ENCODE measurements around the gene C4orf54. TPM values are rescaled to one million over a fixed set of nuclear protein-coding genes. Genes with fewer than 3 reads are reported as not detected.

The C4orf54 gene
- total RNA-seq = 1.4 TPM
- polyA plus RNA-seq = 0.23 TPM
- long read RNA-seq, donor 1 = 0 reads
- long read RNA-seq, donor 2 = 0 reads
- long read RNA-seq, donor 3, full-length matches to known transcripts = 3 of 3 reads
- long read RNA-seq, donor 3, partial matches to known transcripts = 0 of 3 reads
- long read RNA-seq, donor 3, other reads (novel, unspliced or antisense) = 0 of 3 reads
- long read RNA-seq, donor 4 = 0 reads
- long read RNA-seq, donor 5 = 0 reads
- long read RNA-seq, donor 6 = 0 reads
- long read RNA-seq, donor 7 = 0 reads
- long read RNA-seq, donor 8 = 0 reads
- long read RNA-seq, donor 9 = 0 reads
- long read RNA-seq, donor 10 = 0 reads

GRCh38 chr4:99657798-99658197 lies at the start of gene C4orf54:
Gene C4orf54 (minus strand): TSS chr4:99657828. CDS start chr4:99654648, 3,180 bp downstream.
- Histone ChIP-seq H3K27me3 (ENCODE audit: control insufficient read depth in 2 of 2, insufficient read depth in 1 of 2, low read length in 1 of 2) (no peaks in the 10 kb centered on the region), H3K27ac (ENCODE audit: low read depth in 1 of 2, low read length in 1 of 2) (no peak within 1 kb of the TSS), H3K4me3 (ENCODE audit: low read length in 2 of 2) (no peak within 1 kb of the TSS), H3K9me3 (ENCODE audit: control insufficient read depth in 2 of 2, insufficient read depth in 1 of 2, low read length in 1 of 2) (peaks cover 3 to 16% of the 10 kb centered on the region in 2 donors), H3K36me3 (ENCODE audit: control insufficient read depth in 2 of 2, insufficient read depth in 2 of 2, low read length in 1 of 2) (no peaks in the 10 kb centered on the region), H3K4me1 (ENCODE audit: control insufficient read depth in 2 of 2, insufficient read depth in 2 of 2, low read length in 2 of 2) (no peaks in the 10 kb centered on the region)
- WGBS = 97% methylated on average over 1 of the region's 1 CpG
- no peak for DNase-seq (ENCODE audit: low read depth in 6 of 9, low spot score in 9 of 9)

GRCh38 chr4:99705891-99706290 lies 48.3 kb upstream of the C4orf54 start:
- Histone ChIP-seq H3K27me3 (ENCODE audit: control insufficient read depth in 2 of 2, insufficient read depth in 1 of 2, low read length in 1 of 2) (no peaks in the 10 kb centered on the region), H3K27ac (ENCODE audit: low read depth in 1 of 2, low read length in 1 of 2) (no peak overlapping the region), H3K36me3 (ENCODE audit: control insufficient read depth in 2 of 2, insufficient read depth in 2 of 2, low read length in 1 of 2) (no peaks in the 10 kb centered on the region), H3K9me3 (ENCODE audit: control insufficient read depth in 2 of 2, insufficient read depth in 1 of 2, low read length in 1 of 2) (no peaks in the 10 kb centered on the region), H3K4me3 (ENCODE audit: low read length in 2 of 2) (no peak overlapping the region), H3K4me1 (ENCODE audit: control insufficient read depth in 2 of 2, insufficient read depth in 2 of 2, low read length in 2 of 2) (no peaks in the 10 kb centered on the region)
- no peak for DNase-seq (ENCODE audit: low read depth in 6 of 9, low spot score in 9 of 9)
- 95% methylated on average over 2 of the region's 2 CpGs for WGBS

- Histone ChIP-seq H3K4me1 (ENCODE audit: control insufficient read depth in 2 of 2, insufficient read depth in 2 of 2, low read length in 2 of 2) (no peaks in the 10 kb centered on the region), H3K27me3 (ENCODE audit: control insufficient read depth in 2 of 2, insufficient read depth in 1 of 2, low read length in 1 of 2) (no peaks in the 10 kb centered on the region), H3K9me3 (ENCODE audit: control insufficient read depth in 2 of 2, insufficient read depth in 1 of 2, low read length in 1 of 2) (peaks cover 0 to under 1% of the 10 kb centered on the region in 2 donors), H3K27ac (ENCODE audit: low read depth in 1 of 2, low read length in 1 of 2) (no peak overlapping the region), H3K4me3 (ENCODE audit: low read length in 2 of 2) (no peak overlapping the region), H3K36me3 (ENCODE audit: control insufficient read depth in 2 of 2, insufficient read depth in 2 of 2, low read length in 1 of 2) (no peaks in the 10 kb centered on the region)
- no peak for DNase-seq (ENCODE audit: low read depth in 6 of 9, low spot score in 9 of 9)
- WGBS = 97% methylated on average over 3 of the region's 3 CpGs
Observed at GRCh38 chr4:99696801-99697200, 39.2 kb upstream of the C4orf54 start.

GRCh38 chr4:99693140-99693539 lies 35.5 kb upstream of the C4orf54 start:
- Histone ChIP-seq H3K36me3 (ENCODE audit: control insufficient read depth in 2 of 2, insufficient read depth in 2 of 2, low read length in 1 of 2) (no peaks in the 10 kb centered on the region), H3K4me1 (ENCODE audit: control insufficient read depth in 2 of 2, insufficient read depth in 2 of 2, low read length in 2 of 2) (no peaks in the 10 kb centered on the region), H3K27ac (ENCODE audit: low read depth in 1 of 2, low read length in 1 of 2) (no peak overlapping the region), H3K27me3 (ENCODE audit: control insufficient read depth in 2 of 2, insufficient read depth in 1 of 2, low read length in 1 of 2) (no peaks in the 10 kb centered on the region), H3K4me3 (ENCODE audit: low read length in 2 of 2) (no peak overlapping the region), H3K9me3 (ENCODE audit: control insufficient read depth in 2 of 2, insufficient read depth in 1 of 2, low read length in 1 of 2) (peaks cover 0 to 6% of the 10 kb centered on the region in 2 donors)
- DNase-seq (ENCODE audit: low read depth in 6 of 9, low spot score in 9 of 9) = no peak
- WGBS = 90% methylated on average over 1 of the region's 1 CpG

- H3K4me1 ChIP-seq (ENCODE audit: control insufficient read depth in 2 of 2, insufficient read depth in 2 of 2, low read length in 2 of 2) = no peaks in the 10 kb centered on the region
Observed at GRCh38 chr4:99690990-99691389, 33.4 kb upstream of the C4orf54 start.

GRCh38 chr4:99690472-99690871 lies 32.8 kb upstream of the C4orf54 start:
- DNase-seq (ENCODE audit: low read depth in 6 of 9, low spot score in 9 of 9) = no peak
- H3K4me1 ChIP-seq (ENCODE audit: control insufficient read depth in 2 of 2, insufficient read depth in 2 of 2, low read length in 2 of 2) = no peaks in the 10 kb centered on the region
- no peaks in the 10 kb centered on the region for H3K27me3 ChIP-seq (ENCODE audit: control insufficient read depth in 2 of 2, insufficient read depth in 1 of 2, low read length in 1 of 2)

More at GRCh38 chr4:99690990-99691389, 33.4 kb upstream of the C4orf54 start:
- Histone ChIP-seq H3K36me3 (ENCODE audit: control insufficient read depth in 2 of 2, insufficient read depth in 2 of 2, low read length in 1 of 2) (no peaks in the 10 kb centered on the region), H3K9me3 (ENCODE audit: control insufficient read depth in 2 of 2, insufficient read depth in 1 of 2, low read length in 1 of 2) (peaks cover 0 to 6% of the 10 kb centered on the region in 2 donors), H3K27me3 (ENCODE audit: control insufficient read depth in 2 of 2, insufficient read depth in 1 of 2, low read length in 1 of 2) (no peaks in the 10 kb centered on the region), H3K27ac (ENCODE audit: low read depth in 1 of 2, low read length in 1 of 2) (no peak overlapping the region), H3K4me3 (ENCODE audit: low read length in 2 of 2) (no peak overlapping the region)
- no peak for DNase-seq (ENCODE audit: low read depth in 6 of 9, low spot score in 9 of 9)

GRCh38 chr4:99687120-99687519 lies 29.5 kb upstream of the C4orf54 start:
- Histone ChIP-seq H3K27me3 (ENCODE audit: control insufficient read depth in 2 of 2, insufficient read depth in 1 of 2, low read length in 1 of 2) (no peaks in the 10 kb centered on the region), H3K4me1 (ENCODE audit: control insufficient read depth in 2 of 2, insufficient read depth in 2 of 2, low read length in 2 of 2) (no peaks in the 10 kb centered on the region), H3K27ac (ENCODE audit: low read depth in 1 of 2, low read length in 1 of 2) (no peak overlapping the region), H3K36me3 (ENCODE audit: control insufficient read depth in 2 of 2, insufficient read depth in 2 of 2, low read length in 1 of 2) (no peaks in the 10 kb centered on the region), H3K9me3 (ENCODE audit: control insufficient read depth in 2 of 2, insufficient read depth in 1 of 2, low read length in 1 of 2) (peaks cover 0 to 6% of the 10 kb centered on the region in 2 donors), H3K4me3 (ENCODE audit: low read length in 2 of 2) (no peak overlapping the region)
- no peak for DNase-seq (ENCODE audit: low read depth in 6 of 9, low spot score in 9 of 9)
- 91% methylated on average over 1 of the region's 1 CpG for WGBS

More at GRCh38 chr4:99690472-99690871, 32.8 kb upstream of the C4orf54 start:
- Histone ChIP-seq H3K27ac (ENCODE audit: low read depth in 1 of 2, low read length in 1 of 2) (no peak overlapping the region), H3K4me3 (ENCODE audit: low read length in 2 of 2) (no peak overlapping the region), H3K36me3 (ENCODE audit: control insufficient read depth in 2 of 2, insufficient read depth in 2 of 2, low read length in 1 of 2) (no peaks in the 10 kb centered on the region), H3K9me3 (ENCODE audit: control insufficient read depth in 2 of 2, insufficient read depth in 1 of 2, low read length in 1 of 2) (peaks cover 0 to 6% of the 10 kb centered on the region in 2 donors)

- WGBS = 91% methylated on average over 2 of the region's 2 CpGs
- Histone ChIP-seq H3K4me1 (ENCODE audit: control insufficient read depth in 2 of 2, insufficient read depth in 2 of 2, low read length in 2 of 2) (no peaks in the 10 kb centered on the region), H3K36me3 (ENCODE audit: control insufficient read depth in 2 of 2, insufficient read depth in 2 of 2, low read length in 1 of 2) (no peaks in the 10 kb centered on the region), H3K27me3 (ENCODE audit: control insufficient read depth in 2 of 2, insufficient read depth in 1 of 2, low read length in 1 of 2) (no peaks in the 10 kb centered on the region), H3K27ac (ENCODE audit: low read depth in 1 of 2, low read length in 1 of 2) (no peak overlapping the region), H3K4me3 (ENCODE audit: low read length in 2 of 2) (no peak overlapping the region), H3K9me3 (ENCODE audit: control insufficient read depth in 2 of 2, insufficient read depth in 1 of 2, low read length in 1 of 2) (no peaks in the 10 kb centered on the region)
- DNase-seq (ENCODE audit: low read depth in 6 of 9, low spot score in 9 of 9) = no peak
Observed at GRCh38 chr4:99685234-99685633, 27.6 kb upstream of the C4orf54 start.

- no peaks in the 10 kb centered on the region for H3K27me3 ChIP-seq (ENCODE audit: control insufficient read depth in 2 of 2, insufficient read depth in 1 of 2, low read length in 1 of 2)
- no peaks in the 10 kb centered on the region for H3K4me1 ChIP-seq (ENCODE audit: control insufficient read depth in 2 of 2, insufficient read depth in 2 of 2, low read length in 2 of 2)
- H3K4me3 ChIP-seq (ENCODE audit: low read length in 2 of 2) = no peak overlapping the region
- no peak for DNase-seq (ENCODE audit: low read depth in 6 of 9, low spot score in 9 of 9)
- H3K36me3 ChIP-seq (ENCODE audit: control insufficient read depth in 2 of 2, insufficient read depth in 2 of 2, low read length in 1 of 2) = no peaks in the 10 kb centered on the region
- no peaks in the 10 kb centered on the region for H3K9me3 ChIP-seq (ENCODE audit: control insufficient read depth in 2 of 2, insufficient read depth in 1 of 2, low read length in 1 of 2)
- 85% methylated on average over 4 of the region's 4 CpGs for WGBS
- no peak overlapping the region for H3K27ac ChIP-seq (ENCODE audit: low read depth in 1 of 2, low read length in 1 of 2)
Observed at GRCh38 chr4:99683895-99684294, 26.3 kb upstream of the C4orf54 start.

Data from thymus (tissue), 14 donors.